Liver (tissue), 9 donors: Measurements from ENCODE around the gene CRAMP1. TPM values are rescaled to one million over a fixed set of nuclear protein-coding genes. Genes with fewer than 3 reads are reported as not detected.

Experiments
- DNase-seq: peaks from one replicate; pipeline ENCODE4 v3.0.0-alpha.2; 2017; ENCODE audit warnings: low spot score
- H3K27ac ChIP-seq, 2 donors: one replicate each; pipeline ENCODE4 v1.7.0; 2013; ENCODE audit warnings: inconsistent platforms in 2 of 2, low read length in 2 of 2, control low read depth in 1 of 2, low read depth in 1 of 2, mild to moderate bottlenecking in 1 of 2
- H3K27me3 ChIP-seq, 4 donors: one replicate each; pipeline versions ENCODE4 v1.6.1 to v1.7.0; 2013; ENCODE audit warnings: low read length in 3 of 4, inconsistent platforms in 1 of 4, mild to moderate bottlenecking in 1 of 4, moderate library complexity in 1 of 4; ENCODE audit not compliant: control insufficient read depth in 4 of 4, insufficient read depth in 4 of 4
- H3K36me3 ChIP-seq, 4 donors: one replicate each; pipeline versions ENCODE4 v1.6.1 to v1.7.0; 2013; ENCODE audit warnings: low read length in 3 of 4, mild to moderate bottlenecking in 3 of 4, low read depth in 1 of 4, moderate library complexity in 1 of 4; ENCODE audit not compliant: control insufficient read depth in 4 of 4, insufficient read depth in 3 of 4
- H3K4me1 ChIP-seq, 4 donors: one replicate each; pipeline versions ENCODE4 v1.6.1 to v1.7.0; 2013; ENCODE audit warnings: low read length in 3 of 4, mild to moderate bottlenecking in 3 of 4, moderate library complexity in 1 of 4; ENCODE audit not compliant: control insufficient read depth in 4 of 4, insufficient read depth in 4 of 4
- H3K4me3 ChIP-seq, 3 donors: one replicate each; pipeline versions ENCODE4 v1.6.1 to v1.7.0; 2013; ENCODE audit warnings: low read length in 3 of 3, control low read depth in 1 of 3, low read depth in 1 of 3, mild to moderate bottlenecking in 1 of 3
- H3K9ac ChIP-seq, 2 donors: one replicate each; pipeline ENCODE4 v1.7.0; 2013; ENCODE audit warnings: low read length in 2 of 2, mild to moderate bottlenecking in 2 of 2, moderate library complexity in 2 of 2, control low read depth in 1 of 2, low read depth in 1 of 2
- H3K9me3 ChIP-seq, 4 donors: one replicate each; pipeline versions ENCODE4 v1.6.1 to v1.7.0; 2013; ENCODE audit warnings: low read length in 3 of 4; ENCODE audit not compliant: control insufficient read depth in 4 of 4
- EGR1 ChIP-seq, 2 donors: IDR thresholded peaks; 2 replicates each; pipeline ENCODE4 v1.6.1; 2016 to 2018; ENCODE audit warnings: antibody characterized with exemption in 2 of 2, low read depth in 2 of 2
- FOXA2 ChIP-seq: IDR thresholded peaks from 2 replicates; pipeline ENCODE4 v1.6.1; 2016; ENCODE audit warnings: antibody characterized with exemption
- HNF4A ChIP-seq, 2 donors: conservative IDR thresholded peaks; 2 replicates each; pipeline ENCODE4 v1.6.1; 2016; ENCODE audit warnings: antibody characterized with exemption in 2 of 2, mild to moderate bottlenecking in 2 of 2
- HNF4G ChIP-seq: IDR thresholded peaks from 2 replicates; pipeline ENCODE4 v1.6.1; 2016; ENCODE audit warnings: antibody characterized with exemption
- RAD21 ChIP-seq, 2 donors: IDR thresholded peaks; 2 replicates each; pipeline ENCODE4 v1.6.1; 2016; ENCODE audit warnings: antibody characterized with exemption in 2 of 2, mild to moderate bottlenecking in 2 of 2
- RXRA ChIP-seq, 2 donors: IDR thresholded peaks; 2 replicates each; pipeline ENCODE4 v1.6.1; 2017 to 2018; ENCODE audit warnings: antibody characterized with exemption in 2 of 2, mild to moderate bottlenecking in 1 of 2
- SP1 ChIP-seq: IDR thresholded peaks from 2 replicates; pipeline ENCODE4 v1.6.1; 2018; ENCODE audit warnings: antibody characterized with exemption, mild to moderate bottlenecking
- TAF1 ChIP-seq: conservative IDR thresholded peaks from 2 replicates; pipeline ENCODE4 v1.6.1; 2016; ENCODE audit warnings: antibody characterized with exemption, mild to moderate bottlenecking
- YY1 ChIP-seq: IDR thresholded peaks from 2 replicates; pipeline ENCODE4 v1.6.1; 2016; ENCODE audit warnings: antibody characterized with exemption, mild to moderate bottlenecking
- WGBS: extraction: QIAGEN DNeasy Blood & Tissue Kit; methylation state at CpG from one replicate; pipeline ENCODE4 v1.1.7; 2013; 5-methylcytosine and 5-hydroxymethylcytosine counted together
- polyA plus RNA-seq, 2 donors: library from polyadenylated mRNA; stranded (reverse) in 1 of 2; unstranded in 1 of 2; fragments of 200-250 nt in 1 of 2; fragments of >200 nt in 1 of 2; fragmentation: Nextera tagmentation in 1 of 2; extraction: Ambion mirVana in 1 of 2; gene quantifications; one replicate each; pipeline versions ENCODE4 v1.2.1 to v1.2.3, GENCODE V29; 2013 to 2015
- total RNA-seq, 2 donors: library from RNA; depleted of rRNA; stranded (reverse); fragments of >200 nt; gene quantifications; one replicate each; pipeline ENCODE4 v1.2.3, GENCODE V29; 2014
- TF ChIP-seq, protein P1 (sequence below): IDR thresholded peaks from 2 replicates; pipeline ENCODE4 v1.6.1; 2016; ENCODE audit warnings: antibody characterized with exemption
- TF ChIP-seq, protein P2 (sequence below): IDR thresholded peaks from 2 replicates; pipeline ENCODE4 v1.6.1; 2016; ENCODE audit warnings: antibody characterized with exemption, mild to moderate bottlenecking
- TF ChIP-seq, protein P3 (sequence below): fragments of 150-350 bp; IDR thresholded peaks from 2 replicates; pipeline ENCODE4 v1.5.1; 2017; ENCODE audit warnings: improper control_type of control experiment, low read depth, low read length; ENCODE audit not compliant: missing input control
- TF ChIP-seq, protein P4 (sequence below): IDR thresholded peaks from 2 replicates; pipeline ENCODE4 v1.6.1; 2016; ENCODE audit warnings: antibody characterized with exemption
- donor health status: healthy.
- donor health status: healthy.
- donor health status: healthy.
- donor health status: healthy.
- donor health status: healthy.

CRAMP1 gene
- total and polyA plus RNA-seq, 4 donors: 1.1 to 6.4 (median 4.2) TPM

DNA sequence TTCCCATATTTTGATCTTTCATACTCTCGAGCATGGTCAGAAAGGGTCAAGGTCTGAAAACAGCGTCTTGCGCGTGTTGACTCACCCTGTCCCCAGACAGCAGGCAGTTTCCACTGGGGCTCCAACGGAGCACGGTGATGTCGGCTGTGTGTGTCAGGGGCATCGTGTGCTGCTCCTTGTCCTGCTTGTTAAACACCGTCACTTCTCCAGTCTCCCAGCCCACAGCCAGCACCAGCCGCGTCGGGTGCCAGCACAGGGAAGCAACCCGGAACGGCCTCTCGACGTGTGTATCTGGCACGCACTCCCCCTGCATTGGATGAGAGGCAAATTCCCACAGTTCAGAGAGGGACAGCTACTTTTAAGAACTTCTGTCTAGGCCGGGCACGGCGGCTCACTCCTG lies 9.9 kb upstream of the CRAMP1 start:
- H3K36me3 ChIP-seq: peaks cover 0 to 17% (median 0%) of the 10 kb centered on the region in 4 donors
- H3K27ac ChIP-seq: no peak overlapping the region
- TF ChIP-seq YY1: no peak
- no peak for TF ChIP-seq SP1
- TF ChIP-seq FOXA2: no peak
- TF ChIP-seq EGR1 (IDR thresholded peaks at IDR 0.05; ENCODE audit: low read depth in 2 of 2): no peak
- no peak for TF ChIP-seq RXRA (IDR thresholded peaks at IDR 0.05)
- no peak for TF ChIP-seq RAD21 (IDR thresholded peaks at IDR 0.05)
- TF ChIP-seq, protein P1, sequence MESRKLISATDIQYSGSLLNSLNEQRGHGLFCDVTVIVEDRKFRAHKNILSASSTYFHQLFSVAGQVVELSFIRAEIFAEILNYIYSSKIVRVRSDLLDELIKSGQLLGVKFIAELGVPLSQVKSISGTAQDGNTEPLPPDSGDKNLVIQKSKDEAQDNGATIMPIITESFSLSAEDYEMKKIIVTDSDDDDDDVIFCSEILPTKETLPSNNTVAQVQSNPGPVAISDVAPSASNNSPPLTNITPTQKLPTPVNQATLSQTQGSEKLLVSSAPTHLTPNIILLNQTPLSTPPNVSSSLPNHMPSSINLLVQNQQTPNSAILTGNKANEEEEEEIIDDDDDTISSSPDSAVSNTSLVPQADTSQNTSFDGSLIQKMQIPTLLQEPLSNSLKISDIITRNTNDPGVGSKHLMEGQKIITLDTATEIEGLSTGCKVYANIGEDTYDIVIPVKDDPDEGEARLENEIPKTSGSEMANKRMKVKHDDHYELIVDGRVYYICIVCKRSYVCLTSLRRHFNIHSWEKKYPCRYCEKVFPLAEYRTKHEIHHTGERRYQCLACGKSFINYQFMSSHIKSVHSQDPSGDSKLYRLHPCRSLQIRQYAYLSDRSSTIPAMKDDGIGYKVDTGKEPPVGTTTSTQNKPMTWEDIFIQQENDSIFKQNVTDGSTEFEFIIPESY: no peak
- WGBS: 95% methylated on average over 20 of the region's 20 CpGs
- H3K4me3 ChIP-seq: no peak overlapping the region
- H3K4me1 ChIP-seq: no peaks in the 10 kb centered on the region
- no peak overlapping the region for H3K9ac ChIP-seq
- no peak for DNase-seq
- H3K27me3 ChIP-seq: no peaks in the 10 kb centered on the region
- H3K9me3 ChIP-seq: no peaks in the 10 kb centered on the region

DNA sequence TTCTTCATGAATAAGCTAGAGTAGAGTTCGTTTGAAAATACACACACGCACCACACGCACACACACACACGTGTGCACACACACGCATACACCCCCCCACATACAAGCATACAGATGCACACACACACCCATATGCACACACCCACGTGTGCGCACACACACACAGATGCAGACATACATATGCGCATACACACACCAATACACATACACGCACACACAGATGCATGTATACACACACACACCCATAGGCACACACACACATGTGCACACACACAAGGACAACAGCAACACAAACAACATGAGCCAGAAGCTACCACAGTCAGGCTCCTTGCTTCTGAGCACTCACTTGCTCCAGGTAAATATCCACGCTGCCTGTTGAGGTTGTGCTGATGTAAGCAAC lies 5.4 kb upstream of the CRAMP1 start:
- H3K36me3 ChIP-seq: peaks cover 0 to 9% (median 0%) of the 10 kb centered on the region in 4 donors
- H3K4me3 ChIP-seq: no peak overlapping the region
- no peaks in the 10 kb centered on the region for H3K27me3 ChIP-seq
- no peak overlapping the region for H3K27ac ChIP-seq
- peaks cover 4 to 17% (median 15%) of the 10 kb centered on the region in 4 donors for H3K4me1 ChIP-seq
- H3K9ac ChIP-seq: no peak overlapping the region
- whole genome bisulfite sequencing: 94% methylated on average over 10 of the region's 10 CpGs
- TF ChIP-seq HNF4G: no peak
- no peak for DNase-seq
- H3K9me3 ChIP-seq: no peaks in the 10 kb centered on the region

DNA sequence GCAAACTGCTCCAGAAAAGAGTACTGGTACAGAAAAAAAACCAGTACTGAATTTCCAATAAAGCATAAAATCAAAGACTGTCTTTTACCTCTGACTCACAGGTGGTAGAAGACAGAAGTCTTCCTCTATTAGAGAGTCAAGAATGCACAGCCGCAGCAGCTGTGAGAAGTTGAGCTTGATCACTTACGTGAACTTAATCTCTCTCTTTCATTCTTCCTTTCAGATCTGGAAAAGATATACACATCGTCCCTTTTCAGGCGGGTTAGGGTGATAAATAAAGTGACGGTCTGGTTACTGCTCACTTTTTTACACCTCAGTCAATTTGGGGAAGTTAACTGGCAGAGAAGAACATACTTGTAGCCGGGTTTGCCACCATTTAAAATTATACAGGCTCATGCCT lies 4.2 kb upstream of the CRAMP1 start:
- DNase-seq: no peak
- H3K4me3 ChIP-seq: no peak overlapping the region
- WGBS: 94% methylated on average over 6 of the region's 6 CpGs
- peaks cover 0 to 9% (median 0%) of the 10 kb centered on the region in 4 donors for H3K36me3 ChIP-seq
- no peaks in the 10 kb centered on the region for H3K27me3 ChIP-seq
- H3K9me3 ChIP-seq: no peaks in the 10 kb centered on the region
- no peak overlapping the region for H3K9ac ChIP-seq
- TF ChIP-seq, protein P2, sequence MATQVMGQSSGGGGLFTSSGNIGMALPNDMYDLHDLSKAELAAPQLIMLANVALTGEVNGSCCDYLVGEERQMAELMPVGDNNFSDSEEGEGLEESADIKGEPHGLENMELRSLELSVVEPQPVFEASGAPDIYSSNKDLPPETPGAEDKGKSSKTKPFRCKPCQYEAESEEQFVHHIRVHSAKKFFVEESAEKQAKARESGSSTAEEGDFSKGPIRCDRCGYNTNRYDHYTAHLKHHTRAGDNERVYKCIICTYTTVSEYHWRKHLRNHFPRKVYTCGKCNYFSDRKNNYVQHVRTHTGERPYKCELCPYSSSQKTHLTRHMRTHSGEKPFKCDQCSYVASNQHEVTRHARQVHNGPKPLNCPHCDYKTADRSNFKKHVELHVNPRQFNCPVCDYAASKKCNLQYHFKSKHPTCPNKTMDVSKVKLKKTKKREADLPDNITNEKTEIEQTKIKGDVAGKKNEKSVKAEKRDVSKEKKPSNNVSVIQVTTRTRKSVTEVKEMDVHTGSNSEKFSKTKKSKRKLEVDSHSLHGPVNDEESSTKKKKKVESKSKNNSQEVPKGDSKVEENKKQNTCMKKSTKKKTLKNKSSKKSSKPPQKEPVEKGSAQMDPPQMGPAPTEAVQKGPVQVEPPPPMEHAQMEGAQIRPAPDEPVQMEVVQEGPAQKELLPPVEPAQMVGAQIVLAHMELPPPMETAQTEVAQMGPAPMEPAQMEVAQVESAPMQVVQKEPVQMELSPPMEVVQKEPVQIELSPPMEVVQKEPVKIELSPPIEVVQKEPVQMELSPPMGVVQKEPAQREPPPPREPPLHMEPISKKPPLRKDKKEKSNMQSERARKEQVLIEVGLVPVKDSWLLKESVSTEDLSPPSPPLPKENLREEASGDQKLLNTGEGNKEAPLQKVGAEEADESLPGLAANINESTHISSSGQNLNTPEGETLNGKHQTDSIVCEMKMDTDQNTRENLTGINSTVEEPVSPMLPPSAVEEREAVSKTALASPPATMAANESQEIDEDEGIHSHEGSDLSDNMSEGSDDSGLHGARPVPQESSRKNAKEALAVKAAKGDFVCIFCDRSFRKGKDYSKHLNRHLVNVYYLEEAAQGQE: no peak
- TF ChIP-seq, protein P3, sequence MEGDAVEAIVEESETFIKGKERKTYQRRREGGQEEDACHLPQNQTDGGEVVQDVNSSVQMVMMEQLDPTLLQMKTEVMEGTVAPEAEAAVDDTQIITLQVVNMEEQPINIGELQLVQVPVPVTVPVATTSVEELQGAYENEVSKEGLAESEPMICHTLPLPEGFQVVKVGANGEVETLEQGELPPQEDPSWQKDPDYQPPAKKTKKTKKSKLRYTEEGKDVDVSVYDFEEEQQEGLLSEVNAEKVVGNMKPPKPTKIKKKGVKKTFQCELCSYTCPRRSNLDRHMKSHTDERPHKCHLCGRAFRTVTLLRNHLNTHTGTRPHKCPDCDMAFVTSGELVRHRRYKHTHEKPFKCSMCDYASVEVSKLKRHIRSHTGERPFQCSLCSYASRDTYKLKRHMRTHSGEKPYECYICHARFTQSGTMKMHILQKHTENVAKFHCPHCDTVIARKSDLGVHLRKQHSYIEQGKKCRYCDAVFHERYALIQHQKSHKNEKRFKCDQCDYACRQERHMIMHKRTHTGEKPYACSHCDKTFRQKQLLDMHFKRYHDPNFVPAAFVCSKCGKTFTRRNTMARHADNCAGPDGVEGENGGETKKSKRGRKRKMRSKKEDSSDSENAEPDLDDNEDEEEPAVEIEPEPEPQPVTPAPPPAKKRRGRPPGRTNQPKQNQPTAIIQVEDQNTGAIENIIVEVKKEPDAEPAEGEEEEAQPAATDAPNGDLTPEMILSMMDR: no peak
- TF ChIP-seq RAD21 (IDR thresholded peaks at IDR 0.05) (no peak), HNF4A (conservative IDR thresholded peaks at IDR 0.05) (no peak), TAF1 (no peak)
- TF ChIP-seq, protein P4, sequence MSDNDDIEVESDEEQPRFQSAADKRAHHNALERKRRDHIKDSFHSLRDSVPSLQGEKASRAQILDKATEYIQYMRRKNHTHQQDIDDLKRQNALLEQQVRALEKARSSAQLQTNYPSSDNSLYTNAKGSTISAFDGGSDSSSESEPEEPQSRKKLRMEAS: no peak
- H3K4me1 ChIP-seq: peaks cover 4 to 24% (median 18%) of the 10 kb centered on the region in 4 donors
- H3K27ac ChIP-seq: no peak overlapping the region
